Ovary (tissue), 9 donors: ENCODE results near the gene DAGLB. TPM values are rescaled to one million over a fixed set of nuclear protein-coding genes. Genes with fewer than 3 reads are reported as not detected.

Source experiments
- DNase-seq, 5 donors: peaks; one replicate each; pipeline ENCODE4 v3.0.0-alpha.2; 2019 to 2020
- H3K27ac ChIP-seq, 2 donors: fragments of 200-600 bp; one replicate each; pipeline versions ENCODE4 v1.5.1 to v1.8.0; 2019 to 2022
- H3K27me3 ChIP-seq: fragments of 200-600 bp; one replicate; pipeline ENCODE4 v1.8.0; 2022
- H3K36me3 ChIP-seq: fragments of 200-600 bp; sonication (generic); one replicate; pipeline ENCODE4 v1.5.1; 2019
- H3K4me1 ChIP-seq: one replicate; pipeline ENCODE4 v1.8.1; 2013; ENCODE audit warnings: mild to moderate bottlenecking, moderate library complexity; ENCODE audit not compliant: insufficient read depth
- H3K4me3 ChIP-seq: fragments of 200-600 bp; sonication (generic); one replicate; pipeline ENCODE4 v1.5.1; 2017
- H3K9me3 ChIP-seq, 2 donors: fragments of 200-600 bp in 1 of 2; sonication (generic) in 1 of 2; one replicate each; pipeline versions ENCODE4 v1.5.1 to v1.8.1; 2013 to 2019; ENCODE audit warnings: mild to moderate bottlenecking in 1 of 2, moderate library complexity in 1 of 2
- CTCF ChIP-seq, 3 donors: fragments of 450-650 bp in 2 of 3; fragments of 200-600 bp in 1 of 3; IDR thresholded peaks; one replicate each; pipeline versions ENCODE4 v1.5.1 to v1.8.0; 2016 to 2022; ENCODE audit warnings: antibody characterized with exemption in 3 of 3, mild to moderate bottlenecking in 1 of 3
- EP300 ChIP-seq: sonication (generic); formaldehyde crosslinking; IDR thresholded peaks from one replicate; pipeline ENCODE4 v1.6.1; 2017; ENCODE audit warnings: antibody characterized with exemption
- POLR2A ChIP-seq: fragments of 450-650 bp; IDR thresholded peaks from one replicate; pipeline ENCODE4 v1.6.1; 2017; ENCODE audit warnings: antibody characterized with exemption, mild to moderate bottlenecking, moderate library complexity
- WGBS, 3 donors: extraction: QIAGEN DNeasy Blood & Tissue Kit in 1 of 3; methylation state at CpG; one replicate each; pipeline versions ENCODE4 v1.1.5 to v1.1.7; 2013 to 2017; 5-methylcytosine and 5-hydroxymethylcytosine counted together
- intact Hi-C, 4 donors: fragments of 100-400 bp; cut with DNase I; formaldehyde crosslinking; loops; one replicate each; pipeline versions ENCODE4 v1.11.0 to v1.15.1; 2022 to 2023
- polyA plus RNA-seq, 2 donors: library from polyadenylated mRNA; stranded (reverse); fragments of 200-250 nt in 1 of 2; fragments of 350-450 nt in 1 of 2; fragmentation: Illumina TruSeq in 1 of 2; extraction: RNeasy Lipid Tissue Mini Kit (QIAGEN cat#74804) in 1 of 2; gene quantifications; one replicate each; pipeline ENCODE4 v1.2.3, GENCODE V29; 2013 to 2014
- total RNA-seq, 7 donors: library from RNA; depleted of rRNA in 2 of 7; stranded (reverse); fragments of >200 nt in 2 of 7; fragmentation: NEBNext Ultra II Directional in 3 of 7; extraction: Animal tissue kit (Norgen Biotek cat#: 25700) in 3 of 7; gene quantifications; one replicate each; pipeline versions ENCODE4 v1.1.0 to v1.2.4, GENCODE V29; 2016 to 2023
- donor health status: DM: no; HTN: no; CAD: no; lungs with moderate emphysema.
- donor health status: DM: no; HTN: no; CAD: no.
- donor health status: Bipolar disorder and iron deficiency.
- donor health status: DM: yes; HTN: yes; CAD: no.
- donor health status: DM: no; HTN: no; CAD: no.
- donor health status: DM: yes; HTN: yes; CAD: no.

DAGLB gene
- total and polyA plus RNA-seq, 9 donors = 8.8 to 22.4 (median 15.3) TPM

- Histone ChIP-seq H3K36me3 (no peaks in the 10 kb centered on the region), H3K9me3 (no peaks in the 10 kb centered on the region), H3K4me1 (no peaks in the 10 kb centered on the region), H3K27me3 (no peaks in the 10 kb centered on the region), H3K4me3 (no peak overlapping the region), H3K27ac (no peak overlapping the region)
- no peak for TF ChIP-seq EP300
- no peak for TF ChIP-seq POLR2A
- TF ChIP-seq CTCF (IDR thresholded peaks at IDR 0.05) = no peak
- intact Hi-C loops = no loop called here
- WGBS, 3 donors = 94 to 98% (median 94%) methylated on average over 12 of the region's 12 CpGs
- DNase-seq = no peak
Observed at GRCh38 chr7:6430974-6431373, 16.8 kb downstream of the DAGLB start.

- H3K36me3 ChIP-seq = no peaks in the 10 kb centered on the region
- TF ChIP-seq CTCF (IDR thresholded peaks at IDR 0.05) (no peak), POLR2A (no peak), EP300 (no peak)
Observed at GRCh38 chr7:6430271-6430940, 17.3 kb downstream of the DAGLB start.

GRCh38 chr7:6425948-6426347, 21.8 kb downstream of the DAGLB start:
- H3K27ac ChIP-seq = no peak overlapping the region
- intact Hi-C loops = no loop called here

More at GRCh38 chr7:6430271-6430940, 17.3 kb downstream of the DAGLB start:
- H3K4me1 ChIP-seq = no peaks in the 10 kb centered on the region
- H3K9me3 ChIP-seq = no peaks in the 10 kb centered on the region
- H3K27me3 ChIP-seq = no peaks in the 10 kb centered on the region
- H3K27ac ChIP-seq = no peak overlapping the region
- no peak overlapping the region for H3K4me3 ChIP-seq
- intact Hi-C loops = no loop called here
- 82 to 86% (median 85%) methylated on average over 10 of the region's 10 CpGs for WGBS, 3 donors
- DNase-seq = no peak

GRCh38 chr7:6423942-6424701, 23.6 kb downstream of the DAGLB start:
- no peak for DNase-seq
- H3K9me3 ChIP-seq = no peaks in the 10 kb centered on the region

More at GRCh38 chr7:6425948-6426347, 21.8 kb downstream of the DAGLB start:
- no peaks in the 10 kb centered on the region for H3K27me3 ChIP-seq
- no peak overlapping the region for H3K4me3 ChIP-seq
- no peaks in the 10 kb centered on the region for H3K36me3 ChIP-seq
- TF ChIP-seq POLR2A (no peak), EP300 (no peak), CTCF (IDR thresholded peaks at IDR 0.05) (no peak)
- 93 to 95% (median 95%) methylated on average over 15 of the region's 15 CpGs for WGBS, 3 donors
- no peak for DNase-seq
- no peaks in the 10 kb centered on the region for H3K4me1 ChIP-seq
- no peaks in the 10 kb centered on the region for H3K9me3 ChIP-seq

More at GRCh38 chr7:6423942-6424701, 23.6 kb downstream of the DAGLB start:
- TF ChIP-seq EP300 (no peak), CTCF (IDR thresholded peaks at IDR 0.05) (no peak), POLR2A (no peak)
- Histone ChIP-seq H3K4me3 (no peak overlapping the region), H3K4me1 (no peaks in the 10 kb centered on the region), H3K36me3 (no peaks in the 10 kb centered on the region), H3K27me3 (no peaks in the 10 kb centered on the region), H3K27ac (no peak overlapping the region)
- WGBS, 3 donors = 86 to 90% (median 86%) methylated on average over 18 of the region's 18 CpGs
- intact Hi-C loops = no loop called here
